SK-N-SH treated with all-trans-retinoic acid at 6 μM for 48 hours (cell line): ENCODE results near the gene MFSD11.

Source experiments
- ARNTL ChIP-seq: fragments of 450-650 bp; formaldehyde crosslinking; IDR thresholded peaks from 2 replicates; pipeline ENCODE4 v1.5.0; 2020; ENCODE audit warnings: low read depth, mild to moderate bottlenecking, moderate library complexity, borderline replicate concordance
- CSDC2 ChIP-seq: fragments of 250-450 bp; sonication (Bioruptor Pico); IDR thresholded peaks from 2 replicates; pipeline ENCODE4 v1.5.0; 2020; ENCODE audit warnings: mild to moderate bottlenecking, moderate library complexity
- ESRRG ChIP-seq: fragments of 250-450 bp; sonication (Bioruptor Pico); IDR thresholded peaks from 2 replicates; pipeline ENCODE4 v1.6.1; 2021; ENCODE audit warnings: mild to moderate bottlenecking
- ISL1 ChIP-seq: fragments of 250-450 bp; sonication (Bioruptor Pico); IDR thresholded peaks from 2 replicates; pipeline ENCODE4 v2.1.2; 2022; ENCODE audit warnings: mild to moderate bottlenecking, moderate library complexity
- OSR1 ChIP-seq: fragments of 250-450 bp; sonication (Bioruptor Pico); IDR thresholded peaks from 2 replicates; pipeline ENCODE4 v1.8.0; 2022; ENCODE audit warnings: moderate library complexity, mild to moderate bottlenecking, inconsistent platforms
- SNAI2 ChIP-seq: fragments of 250-450 bp; sonication (Bioruptor Pico); IDR thresholded peaks from 2 replicates; pipeline ENCODE4 v1.5.0; 2020; ENCODE audit warnings: mild to moderate bottlenecking, moderate library complexity
- ZC3H10 ChIP-seq: fragments of 250-450 bp; sonication (Bioruptor Pico); IDR thresholded peaks from 2 replicates; pipeline ENCODE4 v1.5.1; 2021; ENCODE audit warnings: mild to moderate bottlenecking, moderate library complexity
- ZFP3 ChIP-seq: fragments of 250-450 bp; sonication (Bioruptor Pico); IDR thresholded peaks from 2 replicates; pipeline ENCODE4 v1.5.0; 2020; ENCODE audit warnings: mild to moderate bottlenecking, moderate library complexity
- ZNF565 ChIP-seq: fragments of 450-650 bp; formaldehyde crosslinking; conservative IDR thresholded peaks from 2 replicates; pipeline ENCODE4 v1.5.0; 2020; ENCODE audit warnings: low read depth, mild to moderate bottlenecking, moderate library complexity
- ZNF8 ChIP-seq: fragments of 450-650 bp; formaldehyde crosslinking; IDR thresholded peaks from 2 replicates; pipeline ENCODE4 v1.5.0; 2020; ENCODE audit warnings: mild to moderate bottlenecking, moderate library complexity
- TF ChIP-seq, protein P1 (sequence below): fragments of 250-450 bp; sonication (Bioruptor Pico); IDR thresholded peaks from 2 replicates; pipeline ENCODE4 v1.8.0; 2020; ENCODE audit warnings: mild to moderate bottlenecking, moderate library complexity, borderline replicate concordance
- TF ChIP-seq, protein P2 (sequence below): fragments of 250-450 bp; sonication (Bioruptor Pico); IDR thresholded peaks from 2 replicates; pipeline ENCODE4 v1.5.1; 2020; ENCODE audit warnings: low read depth, mild to moderate bottlenecking, moderate library complexity

DNA sequence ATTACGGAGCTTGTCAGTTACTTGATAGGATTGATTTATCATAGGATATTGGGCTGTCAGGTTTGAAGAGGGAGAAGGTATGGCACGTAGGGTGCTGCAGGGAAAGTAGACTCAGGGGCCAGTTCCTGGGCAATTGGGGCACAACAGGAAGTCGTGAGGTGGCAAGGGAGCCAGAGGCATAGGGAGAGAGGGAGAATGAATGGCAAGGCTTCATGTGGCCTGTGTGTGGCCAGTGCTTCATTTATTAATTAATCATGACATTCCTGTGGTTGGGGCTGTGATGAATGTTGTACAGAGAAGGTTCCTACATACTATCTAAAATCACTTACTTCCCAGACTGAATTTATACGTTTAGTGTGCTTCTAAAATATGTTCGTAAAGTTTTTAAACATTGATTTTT lies 19.3 kb downstream of the MFSD11 start:
- TF ChIP-seq, protein P1, sequence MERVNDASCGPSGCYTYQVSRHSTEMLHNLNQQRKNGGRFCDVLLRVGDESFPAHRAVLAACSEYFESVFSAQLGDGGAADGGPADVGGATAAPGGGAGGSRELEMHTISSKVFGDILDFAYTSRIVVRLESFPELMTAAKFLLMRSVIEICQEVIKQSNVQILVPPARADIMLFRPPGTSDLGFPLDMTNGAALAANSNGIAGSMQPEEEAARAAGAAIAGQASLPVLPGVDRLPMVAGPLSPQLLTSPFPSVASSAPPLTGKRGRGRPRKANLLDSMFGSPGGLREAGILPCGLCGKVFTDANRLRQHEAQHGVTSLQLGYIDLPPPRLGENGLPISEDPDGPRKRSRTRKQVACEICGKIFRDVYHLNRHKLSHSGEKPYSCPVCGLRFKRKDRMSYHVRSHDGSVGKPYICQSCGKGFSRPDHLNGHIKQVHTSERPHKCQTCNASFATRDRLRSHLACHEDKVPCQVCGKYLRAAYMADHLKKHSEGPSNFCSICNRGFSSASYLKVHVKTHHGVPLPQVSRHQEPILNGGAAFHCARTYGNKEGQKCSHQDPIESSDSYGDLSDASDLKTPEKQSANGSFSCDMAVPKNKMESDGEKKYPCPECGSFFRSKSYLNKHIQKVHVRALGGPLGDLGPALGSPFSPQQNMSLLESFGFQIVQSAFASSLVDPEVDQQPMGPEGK (CRISPR knock-in tag): no peak
- TF ChIP-seq OSR1 (CRISPR knock-in tag) (no peak), ZFP3 (no peak), ZNF565 (CRISPR knock-in tag) (no peak), SNAI2 (CRISPR knock-in tag) (no peak), ESRRG (CRISPR knock-in tag) (no peak), ARNTL (no peak), ZC3H10 (CRISPR knock-in tag) (no peak), ZNF8 (no peak), CSDC2 (CRISPR knock-in tag) (no peak), ISL1 (CRISPR knock-in tag) (no peak)
- TF ChIP-seq, protein P2, sequence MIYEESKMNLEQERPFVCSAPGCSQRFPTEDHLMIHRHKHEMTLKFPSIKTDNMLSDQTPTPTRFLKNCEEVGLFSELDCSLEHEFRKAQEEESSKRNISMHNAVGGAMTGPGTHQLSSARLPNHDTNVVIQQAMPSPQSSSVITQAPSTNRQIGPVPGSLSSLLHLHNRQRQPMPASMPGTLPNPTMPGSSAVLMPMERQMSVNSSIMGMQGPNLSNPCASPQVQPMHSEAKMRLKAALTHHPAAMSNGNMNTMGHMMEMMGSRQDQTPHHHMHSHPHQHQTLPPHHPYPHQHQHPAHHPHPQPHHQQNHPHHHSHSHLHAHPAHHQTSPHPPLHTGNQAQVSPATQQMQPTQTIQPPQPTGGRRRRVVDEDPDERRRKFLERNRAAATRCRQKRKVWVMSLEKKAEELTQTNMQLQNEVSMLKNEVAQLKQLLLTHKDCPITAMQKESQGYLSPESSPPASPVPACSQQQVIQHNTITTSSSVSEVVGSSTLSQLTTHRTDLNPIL: no peak
